DOHH2 (cell line): ENCODE results near the gene CKB.

ENCODE experiments used
- EZH2phosphoT487 ChIP-seq: fragments of 200-600 bp; sonication (generic); IDR thresholded peaks from 2 replicates; pipeline ENCODE4 v1.6.1; 2017; ENCODE audit warnings: borderline replicate concordance, mild to moderate bottlenecking, antibody characterized with exemption, low read length, moderate library complexity, mixed read lengths
- TF ChIP-seq, protein P1 (sequence below): fragments of 200-600 bp; sonication (generic); IDR thresholded peaks from one replicate; pipeline ENCODE4 v1.5.1; 2014; ENCODE audit warnings: antibody characterized with exemption, mild to moderate bottlenecking, low read depth, low read length; ENCODE audit not compliant: poor library complexity, severe bottlenecking

GRCh38 chr14:103520657-103521437 is 1.8 kb downstream of the CKB start:
- TF ChIP-seq, protein P1, sequence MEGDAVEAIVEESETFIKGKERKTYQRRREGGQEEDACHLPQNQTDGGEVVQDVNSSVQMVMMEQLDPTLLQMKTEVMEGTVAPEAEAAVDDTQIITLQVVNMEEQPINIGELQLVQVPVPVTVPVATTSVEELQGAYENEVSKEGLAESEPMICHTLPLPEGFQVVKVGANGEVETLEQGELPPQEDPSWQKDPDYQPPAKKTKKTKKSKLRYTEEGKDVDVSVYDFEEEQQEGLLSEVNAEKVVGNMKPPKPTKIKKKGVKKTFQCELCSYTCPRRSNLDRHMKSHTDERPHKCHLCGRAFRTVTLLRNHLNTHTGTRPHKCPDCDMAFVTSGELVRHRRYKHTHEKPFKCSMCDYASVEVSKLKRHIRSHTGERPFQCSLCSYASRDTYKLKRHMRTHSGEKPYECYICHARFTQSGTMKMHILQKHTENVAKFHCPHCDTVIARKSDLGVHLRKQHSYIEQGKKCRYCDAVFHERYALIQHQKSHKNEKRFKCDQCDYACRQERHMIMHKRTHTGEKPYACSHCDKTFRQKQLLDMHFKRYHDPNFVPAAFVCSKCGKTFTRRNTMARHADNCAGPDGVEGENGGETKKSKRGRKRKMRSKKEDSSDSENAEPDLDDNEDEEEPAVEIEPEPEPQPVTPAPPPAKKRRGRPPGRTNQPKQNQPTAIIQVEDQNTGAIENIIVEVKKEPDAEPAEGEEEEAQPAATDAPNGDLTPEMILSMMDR, result peak; percentile 69
- no peak for TF ChIP-seq EZH2phosphoT487
